HG02885 (cell line): ENCODE results near the gene ZNF609.

Source experiments
- ATAC-seq: cut with Tn5 transposase; IDR thresholded peaks from one replicate; pipeline ENCODE4 v1.9.1; 2021; ENCODE audit warnings: mild to moderate bottlenecking; ENCODE audit not compliant: unreplicated experiment, poor library complexity

The ZNF609 gene

GRCh38 chr15:64532521-64533315 is 72.3 kb downstream of the ZNF609 start:
- no peak for ATAC-seq

GRCh38 chr15:64535460-64536243 is 75.3 kb downstream of the ZNF609 start:
- no peak for ATAC-seq

GRCh38 chr15:64536244-64536836 is 76.0 kb downstream of the ZNF609 start:
- ATAC-seq: no peak

- ATAC-seq: no peak
Measured at GRCh38 chr15:64542091-64542490, 81.7 kb downstream of the ZNF609 start.

- ATAC-seq: no peak
Measured at GRCh38 chr15:64544450-64544849, 84.1 kb downstream of the ZNF609 start.

- ATAC-seq: no peak
Measured at GRCh38 chr15:64547275-64547674, 86.9 kb downstream of the ZNF609 start.

GRCh38 chr15:64548235-64548634 is 87.9 kb downstream of the ZNF609 start:
- ATAC-seq: no peak

- ATAC-seq: no peak
Measured at GRCh38 chr15:64549860-64550259, 89.5 kb downstream of the ZNF609 start.

GRCh38 chr15:64552281-64552948 is 92.0 kb downstream of the ZNF609 start:
- ATAC-seq: no peak

- ATAC-seq: no peak
Measured at GRCh38 chr15:64558460-64559179, 98.2 kb downstream of the ZNF609 start.

- ATAC-seq: no peak
Measured at GRCh38 chr15:64559243-64559642, 98.9 kb downstream of the ZNF609 start.

- ATAC-seq: no peak
Measured at GRCh38 chr15:64560501-64560900, 100.1 kb downstream of the ZNF609 start.

GRCh38 chr15:64560998-64561397 is 100.6 kb downstream of the ZNF609 start:
- ATAC-seq: no peak

- ATAC-seq: no peak
Measured at GRCh38 chr15:64562003-64562640, 101.7 kb downstream of the ZNF609 start.

- ATAC-seq: no peak
Measured at GRCh38 chr15:64566102-64566501, 105.7 kb downstream of the ZNF609 start.

GRCh38 chr15:64566629-64567427 is 106.5 kb downstream of the ZNF609 start:
- ATAC-seq: no peak

GRCh38 chr15:64568765-64569164 is 108.4 kb downstream of the ZNF609 start:
- ATAC-seq: no peak

GRCh38 chr15:64571857-64572291 is 111.5 kb downstream of the ZNF609 start:
- peak; percentile 56 for ATAC-seq

- ATAC-seq: no peak
Measured at GRCh38 chr15:64572856-64573255, 112.5 kb downstream of the ZNF609 start.
